ENCODE data around the gene SLC25A41.

DNA sequence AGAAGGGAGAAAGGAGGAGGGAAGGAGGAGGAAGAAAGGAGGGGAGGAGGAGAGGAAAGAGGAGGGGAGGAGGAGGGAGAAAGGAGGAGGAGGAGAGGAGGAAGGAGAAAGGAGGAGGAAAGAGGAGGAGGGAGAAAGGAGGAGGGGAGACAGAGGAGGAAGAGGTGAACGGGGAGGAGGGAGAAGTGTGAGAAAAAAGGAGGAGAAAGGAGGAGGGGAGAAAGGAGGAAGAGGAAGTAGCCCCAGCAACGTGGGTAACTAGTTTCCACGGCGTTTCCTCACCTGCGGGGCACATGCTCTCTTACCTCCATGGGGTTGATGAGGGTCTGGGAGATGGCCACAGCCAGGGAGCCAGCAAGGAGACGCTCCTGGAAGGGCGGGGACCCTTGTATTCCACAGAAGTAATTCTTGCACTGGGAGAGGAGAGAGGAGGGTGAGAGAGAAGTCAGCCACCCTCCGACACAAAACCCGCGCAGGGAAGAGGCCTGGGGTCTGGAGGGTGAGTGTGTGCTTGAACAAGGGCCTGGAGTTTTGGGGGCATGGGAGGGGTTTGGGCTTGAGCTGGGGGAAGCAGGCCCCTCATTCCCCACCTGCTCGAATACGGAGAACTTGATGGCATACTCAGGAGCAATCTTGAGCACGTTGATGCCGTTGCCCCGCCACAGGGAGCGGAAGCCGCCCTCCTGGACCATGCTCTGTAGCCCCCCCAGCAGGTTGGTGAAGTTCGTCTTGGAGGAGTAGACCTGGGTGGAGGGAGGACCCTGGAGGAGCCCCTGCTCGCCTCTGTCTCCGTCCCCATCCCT lies 3.9 kb downstream of the SLC25A41 start:
- no peak for TF ChIP-seq ZFX (IDR thresholded peaks at IDR 0.05; ENCODE audit: borderline replicate concordance)
- TF ChIP-seq, protein P1, sequence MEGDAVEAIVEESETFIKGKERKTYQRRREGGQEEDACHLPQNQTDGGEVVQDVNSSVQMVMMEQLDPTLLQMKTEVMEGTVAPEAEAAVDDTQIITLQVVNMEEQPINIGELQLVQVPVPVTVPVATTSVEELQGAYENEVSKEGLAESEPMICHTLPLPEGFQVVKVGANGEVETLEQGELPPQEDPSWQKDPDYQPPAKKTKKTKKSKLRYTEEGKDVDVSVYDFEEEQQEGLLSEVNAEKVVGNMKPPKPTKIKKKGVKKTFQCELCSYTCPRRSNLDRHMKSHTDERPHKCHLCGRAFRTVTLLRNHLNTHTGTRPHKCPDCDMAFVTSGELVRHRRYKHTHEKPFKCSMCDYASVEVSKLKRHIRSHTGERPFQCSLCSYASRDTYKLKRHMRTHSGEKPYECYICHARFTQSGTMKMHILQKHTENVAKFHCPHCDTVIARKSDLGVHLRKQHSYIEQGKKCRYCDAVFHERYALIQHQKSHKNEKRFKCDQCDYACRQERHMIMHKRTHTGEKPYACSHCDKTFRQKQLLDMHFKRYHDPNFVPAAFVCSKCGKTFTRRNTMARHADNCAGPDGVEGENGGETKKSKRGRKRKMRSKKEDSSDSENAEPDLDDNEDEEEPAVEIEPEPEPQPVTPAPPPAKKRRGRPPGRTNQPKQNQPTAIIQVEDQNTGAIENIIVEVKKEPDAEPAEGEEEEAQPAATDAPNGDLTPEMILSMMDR (IDR thresholded peaks at IDR 0.05) = no peak
